Testis (tissue), 3 donors: ENCODE data around the gene SH3BP2. TPM values are rescaled to one million over a fixed set of nuclear protein-coding genes. Genes with fewer than 3 reads are reported as not detected.

Experiments used
- DNase-seq: peaks from one replicate; pipeline ENCODE4 v3.0.0-alpha.2; 2019
- H3K27ac ChIP-seq, 2 donors: fragments of 200-600 bp; sonication (generic); one replicate each; pipeline ENCODE4 v1.5.1; 2019
- H3K27me3 ChIP-seq: fragments of 200-600 bp; sonication (generic); one replicate; pipeline ENCODE4 v1.5.1; 2019
- H3K36me3 ChIP-seq: fragments of 200-600 bp; sonication (generic); one replicate; pipeline ENCODE4 v1.5.1; 2017; ENCODE audit warnings: low read depth; ENCODE audit errors: missing control alignments
- H3K4me1 ChIP-seq: fragments of 200-600 bp; sonication (generic); one replicate; pipeline ENCODE4 v1.5.1; 2019
- H3K4me3 ChIP-seq, 2 donors: fragments of 200-600 bp; sonication (generic); one replicate each; pipeline ENCODE4 v1.5.1; 2017 to 2019
- H3K9me3 ChIP-seq: fragments of 200-600 bp; sonication (generic); one replicate; pipeline ENCODE4 v1.5.1; 2017
- CTCF ChIP-seq, 3 experiments: fragments of 450-650 bp in 2 of 3; fragments of 200-600 bp in 1 of 3; sonication (generic) in 1 of 3; IDR thresholded peaks; one replicate each; pipeline ENCODE4 v1.5.1; 2016 to 2019; ENCODE audit warnings: antibody characterized with exemption in 3 of 3, mild to moderate bottlenecking in 2 of 3, moderate library complexity in 1 of 3
- POLR2A ChIP-seq: fragments of 450-650 bp; IDR thresholded peaks from one replicate; pipeline ENCODE4 v1.6.1; 2017; ENCODE audit warnings: antibody characterized with exemption, mild to moderate bottlenecking, moderate library complexity
- WGBS, 2 donors: methylation state at CpG; one replicate each; pipeline ENCODE4 v1.1.5; 2018; 5-methylcytosine and 5-hydroxymethylcytosine counted together
- intact Hi-C: fragments of 100-400 bp; cut with DNase I; formaldehyde crosslinking; loops from one replicate; pipeline ENCODE4 v1.15.1; 2023; ENCODE audit warnings: low total_unique reads
- polyA plus RNA-seq: library from polyadenylated mRNA; stranded (reverse); fragments of 350-450 nt; fragmentation: Illumina TruSeq; extraction: RNeasy Lipid Tissue Mini Kit (QIAGEN cat#74804); gene quantifications from one replicate; pipeline ENCODE4 v1.2.3, GENCODE V29; 2014; ENCODE audit warnings: low read depth, low replicate concordance; ENCODE audit not compliant: insufficient read depth
- total RNA-seq, 2 donors: library from RNA; depleted of rRNA; stranded (reverse); fragments of >200 nt; gene quantifications; one replicate each; pipeline ENCODE4 v1.2.3, GENCODE V29; 2016

SH3BP2 gene
- total and polyA plus RNA-seq, 3 donors from 2014 or later, result 26.6 to 47.3 (median 45.0) TPM

- Histone ChIP-seq H3K4me1 (peaks cover 30% of the 10 kb centered on the region), H3K36me3 (no peaks in the 10 kb centered on the region), H3K27ac (peak overlapping the region; percentile 44 to 76), H3K27me3 (no peaks in the 10 kb centered on the region), H3K4me3 (no peak overlapping the region), H3K9me3 (no peaks in the 10 kb centered on the region)
- intact Hi-C loops, result no loop called here
- WGBS, 2 donors, result 78 to 83% methylated on average over 2 to 7 of the region's 7 CpGs
- no peak for DNase-seq
- TF ChIP-seq CTCF (IDR thresholded peaks at IDR 0.05) (no peak), POLR2A (no peak)
Measured at GRCh38 chr4:2788101-2788500, 4.8 kb upstream of the SH3BP2 start.

GRCh38 chr4:2788532-2789103, 4.3 kb upstream of the SH3BP2 start:
- Histone ChIP-seq H3K9me3 (no peaks in the 10 kb centered on the region), H3K4me1 (peaks cover 32% of the 10 kb centered on the region), H3K27me3 (no peaks in the 10 kb centered on the region), H3K36me3 (no peaks in the 10 kb centered on the region), H3K27ac (peak overlapping the region; percentile 44 to 76), H3K4me3 (no peak overlapping the region)
- intact Hi-C loops, result no loop called here
- DNase-seq, result peak; percentile 83
- WGBS, 2 donors, result 62 to 100% methylated on average over 2 to 4 of the region's 4 CpGs
- TF ChIP-seq CTCF (IDR thresholded peaks at IDR 0.05) (no peak), POLR2A (no peak)

- no peak for DNase-seq
- H3K4me3 ChIP-seq, result no peak overlapping the region
- no peaks in the 10 kb centered on the region for H3K36me3 ChIP-seq
- no peaks in the 10 kb centered on the region for H3K27me3 ChIP-seq
- H3K9me3 ChIP-seq, result no peaks in the 10 kb centered on the region
- 96% methylated on average over 5 of the region's 5 CpGs for WGBS, 2 donors
- peaks cover 39% of the 10 kb centered on the region for H3K4me1 ChIP-seq
- intact Hi-C loops, result no loop called here
- H3K27ac ChIP-seq, result no peak overlapping the region
- TF ChIP-seq CTCF (IDR thresholded peaks at IDR 0.05) (no peak), POLR2A (no peak)
Measured at GRCh38 chr4:2789351-2789750, 3.5 kb upstream of the SH3BP2 start.

GRCh38 chr4:2789793-2790582, 2.9 kb upstream of the SH3BP2 start:
- no peaks in the 10 kb centered on the region for H3K27me3 ChIP-seq
- no peak overlapping the region for H3K4me3 ChIP-seq
- no peak overlapping the region for H3K27ac ChIP-seq
- DNase-seq, result no peak
- intact Hi-C loops, result no loop called here
- peaks cover 45% of the 10 kb centered on the region for H3K4me1 ChIP-seq
- 87 to 92% methylated on average over 20 to 24 of the region's 24 CpGs for WGBS, 2 donors
- H3K9me3 ChIP-seq, result no peaks in the 10 kb centered on the region
- H3K36me3 ChIP-seq, result no peaks in the 10 kb centered on the region
- TF ChIP-seq POLR2A (no peak), CTCF (IDR thresholded peaks at IDR 0.05) (no peak)
